ENCODE measurements around the gene RBBP8.

Gene RBBP8

DNA sequence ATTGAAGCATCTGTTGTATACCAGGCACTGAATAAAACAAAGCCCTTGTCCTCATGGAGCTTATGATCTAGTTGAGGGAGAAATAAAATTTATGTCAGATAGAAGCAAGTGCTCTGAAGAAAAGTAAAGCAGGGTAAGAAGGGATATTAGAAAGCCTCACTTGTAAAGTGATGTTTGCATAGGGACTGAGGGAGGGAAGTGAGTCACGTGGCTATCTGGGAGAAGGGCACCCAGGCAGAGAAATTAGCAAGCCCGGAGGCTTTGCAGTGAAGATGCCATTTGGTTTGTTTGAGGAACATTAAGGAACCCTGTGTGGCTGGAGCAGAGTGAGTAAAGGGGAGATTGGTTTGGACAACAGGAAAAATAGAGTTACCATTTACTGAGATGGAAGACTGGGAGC lies 52.1 kb downstream of the RBBP8 start:
- no peak overlapping the region for H3K4me3 ChIP-seq (replicated peaks; ENCODE audit: low read depth, low read length)
- TF ChIP-seq CTCF (IDR thresholded peaks at IDR 0.05; ENCODE audit: low read depth, low read length, missing control alignments): no peak
- no peak for DNase-seq (ENCODE audit: extremely low read depth, low read depth)

DNA sequence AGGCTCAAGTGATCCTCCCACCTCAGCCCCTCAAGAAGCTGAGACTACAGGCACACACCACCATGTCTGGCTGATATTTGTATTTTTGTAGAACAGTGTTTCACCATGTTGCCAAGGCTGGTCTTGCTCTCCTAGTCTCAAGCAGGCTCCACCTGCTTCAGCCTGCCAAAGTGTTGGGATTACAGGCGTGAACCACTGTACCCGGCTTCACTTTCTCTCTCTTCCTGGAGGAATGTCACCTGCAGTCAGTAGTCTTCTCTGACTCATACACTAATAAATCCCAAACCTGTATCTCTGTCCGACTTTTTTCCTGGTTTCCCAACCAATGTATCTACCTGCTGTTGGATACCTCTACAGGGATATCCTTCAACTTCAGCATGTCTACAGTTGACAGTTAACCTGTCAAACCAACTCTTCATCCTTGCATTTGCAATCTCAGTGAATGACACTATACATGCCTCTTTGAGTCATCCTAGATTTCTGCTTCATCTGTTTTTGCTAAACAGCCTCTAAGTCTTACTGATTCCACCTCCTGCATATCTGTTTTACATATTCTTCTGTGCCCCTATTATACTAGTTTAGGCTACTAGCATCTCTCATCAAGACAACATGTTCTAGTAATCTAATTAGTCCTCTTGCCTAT lies 54.5 kb downstream of the RBBP8 start:
- no peak overlapping the region for H3K4me3 ChIP-seq (replicated peaks; ENCODE audit: low read depth, low read length)
- DNase-seq (ENCODE audit: extremely low read depth, low read depth): no peak
- no peak for TF ChIP-seq CTCF (IDR thresholded peaks at IDR 0.05; ENCODE audit: low read depth, low read length, missing control alignments)

DNA sequence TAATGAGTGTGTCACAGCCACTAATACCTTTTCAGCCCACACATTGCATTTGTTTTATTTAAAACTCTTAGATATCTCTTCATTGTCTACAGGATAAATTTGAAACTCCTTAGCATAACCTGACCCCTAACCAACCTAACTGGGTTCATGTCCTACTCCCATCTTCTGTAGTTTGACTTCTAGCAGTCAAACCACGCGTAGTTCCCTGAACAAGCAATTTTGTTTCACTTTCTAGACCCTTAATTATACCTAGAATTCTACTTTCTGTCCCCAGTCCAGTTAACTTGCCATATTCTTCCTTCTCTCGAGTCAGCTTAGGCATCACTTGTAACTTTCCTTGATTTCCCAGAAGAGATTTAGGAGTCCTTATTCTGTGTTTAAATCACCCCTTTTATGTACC lies 55.1 kb downstream of the RBBP8 start:
- DNase-seq (ENCODE audit: extremely low read depth, low read depth): no peak
- no peak for TF ChIP-seq CTCF (IDR thresholded peaks at IDR 0.05; ENCODE audit: low read depth, low read length, missing control alignments)
- H3K4me3 ChIP-seq (replicated peaks; ENCODE audit: low read depth, low read length): no peak overlapping the region

DNA sequence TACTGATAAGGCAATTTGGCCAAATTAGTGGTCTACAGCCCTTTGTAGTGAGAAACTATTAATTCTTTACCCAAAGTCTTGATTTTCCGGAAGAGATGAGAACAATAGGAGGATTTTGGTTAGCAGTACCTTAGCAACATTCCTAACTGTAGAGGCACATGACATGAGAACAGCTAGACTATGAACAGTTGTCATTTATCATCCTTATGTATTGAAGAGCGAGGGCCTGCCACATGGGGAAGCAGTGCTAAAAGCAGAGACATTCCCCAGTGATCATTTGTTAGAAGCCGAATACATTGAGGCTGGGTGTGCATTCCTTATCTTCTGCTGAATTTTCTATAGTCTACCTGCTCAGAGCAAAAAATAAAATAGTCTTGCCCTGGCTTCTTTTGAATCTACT lies 65.2 kb downstream of the RBBP8 start:
- no peak overlapping the region for H3K4me3 ChIP-seq (replicated peaks; ENCODE audit: low read depth, low read length)
- no peak for DNase-seq (ENCODE audit: extremely low read depth, low read depth)
- no peak for TF ChIP-seq CTCF (IDR thresholded peaks at IDR 0.05; ENCODE audit: low read depth, low read length, missing control alignments)

- H3K4me3 ChIP-seq (replicated peaks; ENCODE audit: low read depth, low read length): no peak overlapping the region
- no peak for DNase-seq (ENCODE audit: extremely low read depth, low read depth)
- no peak for TF ChIP-seq CTCF (IDR thresholded peaks at IDR 0.05; ENCODE audit: low read depth, low read length, missing control alignments)
Measured at GRCh38 chr18:22999212-22999611, 66.1 kb downstream of the RBBP8 start.

DNA sequence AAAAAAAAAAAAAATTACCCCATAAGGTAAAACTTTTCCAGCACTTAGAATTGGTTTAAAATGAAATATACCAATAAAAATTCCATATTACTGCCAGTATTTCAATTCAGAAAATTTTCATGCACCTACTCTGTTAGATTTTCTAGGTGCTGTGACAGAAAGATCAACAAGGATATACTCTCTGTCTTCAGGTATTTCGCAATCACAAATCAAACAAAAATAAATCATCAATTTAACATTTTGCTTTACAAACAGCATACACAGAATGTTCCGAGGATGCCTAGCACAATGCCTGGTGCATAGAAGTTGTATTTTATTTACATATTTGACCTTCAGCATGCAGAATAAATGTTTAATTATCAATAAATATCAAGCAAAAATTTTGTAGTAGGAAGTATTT lies 66.5 kb downstream of the RBBP8 start:
- DNase-seq (ENCODE audit: extremely low read depth, low read depth): no peak
- TF ChIP-seq CTCF (IDR thresholded peaks at IDR 0.05; ENCODE audit: low read depth, low read length, missing control alignments): no peak
- no peak overlapping the region for H3K4me3 ChIP-seq (replicated peaks; ENCODE audit: low read depth, low read length)

DNA sequence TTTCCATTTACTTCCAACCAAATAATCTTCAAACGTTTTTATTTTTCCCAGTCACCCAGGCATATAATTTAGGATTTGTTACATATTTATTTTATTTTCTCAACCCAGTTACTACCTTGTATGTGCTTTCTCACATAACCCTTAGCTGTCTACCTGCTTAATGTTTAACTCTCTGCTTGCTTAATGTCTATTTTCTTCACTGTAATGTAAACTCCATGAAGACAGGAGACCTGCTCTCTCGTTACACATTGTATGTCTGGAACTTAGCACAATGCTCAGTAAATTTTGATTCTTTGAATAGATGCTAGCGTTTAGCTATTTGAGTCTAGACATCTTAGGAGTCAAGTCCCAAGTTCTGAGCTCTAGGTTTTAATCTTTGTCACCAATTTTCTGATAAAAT lies 70.2 kb downstream of the RBBP8 start:
- H3K4me3 ChIP-seq (replicated peaks; ENCODE audit: low read depth, low read length): no peak overlapping the region
- no peak for TF ChIP-seq CTCF (IDR thresholded peaks at IDR 0.05; ENCODE audit: low read depth, low read length, missing control alignments)
- no peak for DNase-seq (ENCODE audit: extremely low read depth, low read depth)

All from HFF-Myc (cell line).